ENCODE measurements around the gene PYGM.

DNA sequence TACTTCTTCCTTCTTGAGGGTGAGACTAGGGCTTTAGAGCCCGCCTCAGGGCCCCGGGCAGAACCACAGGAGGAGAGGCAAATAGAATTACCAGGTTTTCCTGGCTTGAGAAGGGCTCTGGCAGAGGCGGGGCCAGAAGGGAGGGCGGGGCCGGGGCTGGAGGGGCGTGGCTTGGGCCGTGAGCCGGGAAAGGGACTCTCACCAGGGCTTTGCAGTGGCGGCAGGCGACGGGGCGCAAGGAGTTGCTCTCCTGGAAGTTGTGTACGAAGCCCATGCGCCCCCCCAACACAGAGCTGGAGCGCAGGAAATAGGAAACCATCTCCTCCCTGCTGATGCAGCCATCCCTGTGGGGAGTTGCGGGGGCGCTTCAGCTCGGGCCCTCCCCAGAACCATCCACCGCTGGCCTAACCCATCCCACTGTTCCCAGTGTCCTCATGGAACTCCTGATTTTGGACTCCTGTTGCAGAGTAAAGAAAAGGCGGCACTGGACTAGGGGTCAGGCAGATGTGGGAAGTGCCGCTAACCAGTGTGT, 29.9 kb downstream of the PYGM start:
- TF ChIP-seq, protein P1, sequence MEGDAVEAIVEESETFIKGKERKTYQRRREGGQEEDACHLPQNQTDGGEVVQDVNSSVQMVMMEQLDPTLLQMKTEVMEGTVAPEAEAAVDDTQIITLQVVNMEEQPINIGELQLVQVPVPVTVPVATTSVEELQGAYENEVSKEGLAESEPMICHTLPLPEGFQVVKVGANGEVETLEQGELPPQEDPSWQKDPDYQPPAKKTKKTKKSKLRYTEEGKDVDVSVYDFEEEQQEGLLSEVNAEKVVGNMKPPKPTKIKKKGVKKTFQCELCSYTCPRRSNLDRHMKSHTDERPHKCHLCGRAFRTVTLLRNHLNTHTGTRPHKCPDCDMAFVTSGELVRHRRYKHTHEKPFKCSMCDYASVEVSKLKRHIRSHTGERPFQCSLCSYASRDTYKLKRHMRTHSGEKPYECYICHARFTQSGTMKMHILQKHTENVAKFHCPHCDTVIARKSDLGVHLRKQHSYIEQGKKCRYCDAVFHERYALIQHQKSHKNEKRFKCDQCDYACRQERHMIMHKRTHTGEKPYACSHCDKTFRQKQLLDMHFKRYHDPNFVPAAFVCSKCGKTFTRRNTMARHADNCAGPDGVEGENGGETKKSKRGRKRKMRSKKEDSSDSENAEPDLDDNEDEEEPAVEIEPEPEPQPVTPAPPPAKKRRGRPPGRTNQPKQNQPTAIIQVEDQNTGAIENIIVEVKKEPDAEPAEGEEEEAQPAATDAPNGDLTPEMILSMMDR (conservative IDR thresholded peaks at IDR 0.05 in 1 of 2, IDR thresholded peaks at IDR 0.05 in 1 of 2; ENCODE audit: extremely low read depth in 1 of 2, insufficient read depth in 1 of 2, low read depth in 1 of 2, low read length in 2 of 2), result no peak
- no peak for TF ChIP-seq EZH2 (IDR thresholded peaks at IDR 0.05; ENCODE audit: borderline replicate concordance, low read length)

Data from mammary epithelial cell (primary cell).